HG02759 (cell line): Measurements from ENCODE around the gene LRRC23.
"Not testable (repeated sequence)": the region's sequence is repeated elsewhere in the genome, so short reads cannot be mapped to it uniquely, and the experiment has no call there.

Source experiments
- ATAC-seq: cut with Tn5 transposase; IDR thresholded peaks from one replicate; pipeline ENCODE4 v1.9.1; 2021; ENCODE audit warnings: mild to moderate bottlenecking, moderate library complexity; ENCODE audit not compliant: unreplicated experiment

LRRC23 gene

GRCh38 chr12:6899837-6900519 lies 4.6 kb upstream of the LRRC23 start:
- ATAC-seq = no peak

GRCh38 chr12:6902448-6902847 lies 2.2 kb upstream of the LRRC23 start:
- ATAC-seq = no peak

DNA sequence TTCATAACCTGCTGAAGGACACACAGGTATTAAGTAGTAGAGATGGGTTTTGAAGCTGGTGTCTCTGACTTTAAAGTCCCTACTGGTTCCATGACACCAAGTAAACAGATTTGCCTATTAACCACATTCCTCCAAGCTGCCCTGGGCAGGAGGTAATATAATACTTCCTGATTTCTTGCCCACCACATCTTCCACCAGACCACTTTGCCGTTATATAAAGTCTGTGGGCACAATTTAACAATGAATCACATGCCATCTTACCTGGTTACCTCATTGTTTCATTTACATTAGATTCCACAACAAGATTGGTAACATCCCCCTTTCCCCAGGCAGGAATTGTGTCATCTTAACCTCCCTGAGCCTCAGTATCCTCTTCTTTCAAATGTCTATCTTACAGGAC lies 900 bp upstream of the LRRC23 start:
- ATAC-seq = no peak

GRCh38 chr12:6905414-6906040 lies 905 bp downstream of the LRRC23 start:
- ATAC-seq = no peak

GRCh38 chr12:6908141-6908540 lies 3.5 kb downstream of the LRRC23 start:
- ATAC-seq = not testable (repeated sequence)

DNA sequence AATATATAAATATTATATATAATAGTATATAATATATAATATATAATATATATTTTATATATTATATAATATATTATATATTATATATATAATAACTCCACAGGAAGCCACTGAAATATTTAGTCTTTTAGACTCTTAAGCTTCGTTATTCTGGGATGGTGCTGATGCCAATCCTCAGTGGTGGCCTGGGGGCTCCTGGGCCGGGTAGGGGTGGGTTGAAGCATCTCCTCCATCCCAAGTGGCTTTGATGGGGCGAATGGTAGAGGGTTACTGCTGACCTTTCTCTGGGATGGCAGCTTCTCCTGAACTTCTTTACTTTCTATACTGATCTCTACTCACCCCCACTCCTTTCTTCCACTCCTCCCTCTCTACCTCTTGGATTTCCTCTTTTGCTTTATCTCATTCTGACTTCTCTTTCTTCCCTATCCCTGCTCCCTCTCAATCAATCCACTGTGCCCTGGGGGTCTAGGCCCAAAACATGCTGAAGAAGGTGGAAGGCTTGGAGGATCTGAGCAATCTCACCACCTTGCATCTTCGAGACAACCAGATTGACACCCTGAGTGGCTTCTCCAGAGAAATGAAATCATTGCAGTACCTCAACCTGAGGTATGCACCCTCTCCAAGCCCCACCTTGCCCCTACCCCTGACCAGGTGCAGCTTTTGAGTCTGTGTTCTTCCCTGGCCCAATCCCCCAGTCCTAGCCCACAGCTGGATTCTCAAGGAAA lies 5.0 kb downstream of the LRRC23 start:
- no peak for ATAC-seq

DNA sequence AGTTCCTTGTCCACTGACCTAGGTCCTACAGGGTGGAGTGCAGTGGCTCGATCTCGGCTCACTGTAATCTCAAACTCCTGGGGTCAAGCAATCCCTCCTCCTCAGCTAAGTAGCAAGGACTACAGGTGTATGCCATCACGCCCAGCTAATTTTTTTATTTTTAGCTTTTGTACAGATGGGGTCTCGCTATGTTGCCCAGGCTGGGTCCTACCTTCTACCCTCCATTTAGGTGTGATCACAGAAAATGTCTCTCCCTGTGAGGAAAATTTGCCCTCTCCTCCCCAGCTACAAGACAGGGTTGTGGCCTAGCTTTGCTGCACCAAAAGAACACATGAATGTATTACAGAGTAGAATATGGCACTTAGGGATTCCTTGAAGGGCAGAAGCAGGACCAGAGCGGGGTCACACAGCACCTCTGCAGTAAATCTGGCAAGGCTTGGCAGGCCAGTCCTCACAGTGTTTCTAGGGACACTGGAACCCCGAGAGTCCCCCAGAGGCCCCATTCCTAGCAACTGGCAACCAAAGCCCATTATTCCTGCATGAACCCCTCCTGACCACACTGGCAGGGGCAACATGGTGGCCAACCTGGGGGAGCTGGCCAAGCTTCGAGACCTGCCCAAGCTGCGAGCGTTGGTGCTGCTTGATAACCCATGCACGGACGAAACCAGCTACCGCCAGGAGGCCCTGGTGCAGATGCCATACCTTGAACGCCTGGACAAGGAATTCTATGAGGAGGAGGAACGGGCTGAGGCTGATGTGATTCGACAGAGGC lies 7.7 kb downstream of the LRRC23 start:
- no peak for ATAC-seq

GRCh38 chr12:6914246-6914946 lies 9.8 kb downstream of the LRRC23 start, which contains the start of gene ENO2:
TSS of gene ENO2 (plus strand) at chr12:6914580. CDS start at chr12:6915833, 1,253 bp downstream.
- peak; percentile 79 for ATAC-seq

DNA sequence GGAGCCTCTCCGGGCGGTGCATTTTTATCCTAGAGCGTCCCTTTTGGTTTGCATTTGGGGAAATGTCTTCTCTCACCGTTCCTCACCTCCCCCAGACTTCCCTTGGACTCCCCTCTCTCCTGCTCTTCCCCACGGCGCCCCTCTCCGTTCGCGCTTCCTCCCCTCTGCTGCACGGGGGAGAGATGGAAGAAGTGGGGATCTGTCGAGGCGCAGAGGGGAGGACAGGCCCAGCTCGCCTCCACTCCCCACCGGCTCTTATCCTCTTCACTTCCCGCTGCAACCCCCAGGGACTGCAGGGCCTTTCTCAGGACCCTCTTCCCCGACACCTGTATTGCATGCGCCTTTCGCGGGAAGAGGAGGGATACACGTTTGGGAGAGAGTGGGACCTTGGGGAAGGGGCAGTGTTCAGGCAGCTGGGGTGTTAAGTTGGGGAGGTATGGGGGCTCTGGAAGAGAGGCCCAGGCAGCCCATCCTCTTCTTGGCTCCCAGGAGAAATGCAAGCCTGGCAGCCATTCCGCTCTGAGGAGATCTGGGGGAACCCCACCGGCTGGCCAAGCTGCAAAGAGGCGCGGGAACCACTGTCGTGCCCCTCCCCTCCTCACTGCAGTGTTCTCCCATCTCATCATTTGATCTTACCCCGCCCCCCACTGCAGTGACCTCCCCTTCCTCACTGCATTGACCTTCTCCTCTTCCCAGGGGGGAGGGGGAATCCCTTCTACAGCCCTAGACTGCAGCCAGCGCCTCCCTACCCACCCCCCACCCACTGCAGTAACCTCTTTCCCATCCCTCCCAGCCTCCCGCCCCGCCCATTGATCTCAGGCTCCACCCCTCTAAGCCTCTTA lies 10.5 kb downstream of the LRRC23 start:
- ATAC-seq = no peak

DNA sequence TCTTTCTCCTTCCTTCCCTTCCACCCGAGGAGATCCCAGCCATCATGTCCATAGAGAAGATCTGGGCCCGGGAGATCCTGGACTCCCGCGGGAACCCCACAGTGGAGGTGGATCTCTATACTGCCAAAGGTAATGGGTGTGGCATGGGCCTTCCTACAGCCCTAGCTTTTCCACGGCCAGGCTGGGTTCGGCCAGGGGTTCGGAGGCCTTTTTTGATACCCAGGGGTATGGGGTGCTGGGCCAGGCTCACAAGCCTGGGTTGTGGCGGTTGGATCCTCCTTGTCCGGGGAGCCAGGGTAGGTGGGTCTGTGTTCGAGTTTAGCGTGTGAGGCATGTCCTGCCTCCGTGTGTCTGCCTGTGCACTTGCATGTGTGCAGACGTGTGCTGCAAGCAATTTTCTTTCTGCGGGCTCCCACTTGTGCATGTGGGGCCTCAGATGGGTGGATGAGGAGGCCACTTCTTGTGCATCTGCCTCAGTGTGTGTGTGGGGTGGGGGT lies 11.2 kb downstream of the LRRC23 start:
- ATAC-seq = no peak

DNA sequence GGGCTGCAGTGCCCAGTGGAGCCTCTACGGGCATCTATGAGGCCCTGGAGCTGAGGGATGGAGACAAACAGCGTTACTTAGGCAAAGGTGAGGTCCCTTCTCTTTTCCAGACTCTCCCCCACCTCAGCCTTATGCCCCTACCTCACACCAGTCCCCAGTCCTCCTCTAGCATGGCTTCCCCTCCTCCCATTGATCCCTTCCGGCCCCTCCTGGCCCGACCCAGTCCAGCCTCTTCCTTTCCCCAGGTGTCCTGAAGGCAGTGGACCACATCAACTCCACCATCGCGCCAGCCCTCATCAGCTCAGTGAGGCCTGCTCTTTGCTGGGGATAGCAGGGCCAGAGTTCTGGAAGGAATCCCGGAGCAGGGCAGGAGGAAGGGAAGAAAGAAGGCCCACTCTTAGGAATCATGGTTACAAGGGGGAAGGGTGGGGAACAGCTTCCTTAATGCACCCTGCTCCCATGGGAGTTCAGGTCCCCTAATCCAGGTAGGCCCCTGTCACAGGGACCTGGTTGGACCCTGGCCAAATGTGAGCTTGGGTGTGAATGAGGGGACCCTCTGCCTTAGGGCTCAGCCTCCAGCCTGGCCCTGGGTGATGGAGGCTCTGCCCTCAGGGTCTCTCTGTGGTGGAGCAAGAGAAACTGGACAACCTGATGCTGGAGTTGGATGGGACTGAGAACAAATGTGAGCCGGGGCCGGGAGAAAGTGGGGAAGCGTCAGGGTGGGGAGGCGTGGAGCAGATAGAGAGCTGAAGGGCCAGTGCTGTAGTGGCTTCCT lies 12.0 kb downstream of the LRRC23 start:
- ATAC-seq = no peak

GRCh38 chr12:6917491-6918231 lies 13.0 kb downstream of the LRRC23 start:
- ATAC-seq = no peak

GRCh38 chr12:6919588-6919987 lies 15.0 kb downstream of the LRRC23 start:
- no peak for ATAC-seq

DNA sequence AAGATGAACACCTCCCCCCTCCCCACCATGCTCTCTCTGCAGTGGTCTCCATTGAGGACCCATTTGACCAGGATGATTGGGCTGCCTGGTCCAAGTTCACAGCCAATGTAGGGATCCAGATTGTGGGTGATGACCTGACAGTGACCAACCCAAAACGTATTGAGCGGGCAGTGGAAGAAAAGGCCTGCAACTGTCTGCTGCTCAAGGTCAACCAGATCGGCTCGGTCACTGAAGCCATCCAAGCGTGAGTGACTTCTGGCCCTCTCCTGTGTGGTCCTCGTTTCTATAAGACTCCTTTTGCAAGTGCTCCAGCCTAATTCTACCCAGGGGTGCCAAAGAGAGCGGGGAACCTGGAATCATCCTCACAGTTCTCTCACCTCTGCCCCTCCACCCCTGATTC lies 16.9 kb downstream of the LRRC23 start:
- ATAC-seq = no peak

DNA sequence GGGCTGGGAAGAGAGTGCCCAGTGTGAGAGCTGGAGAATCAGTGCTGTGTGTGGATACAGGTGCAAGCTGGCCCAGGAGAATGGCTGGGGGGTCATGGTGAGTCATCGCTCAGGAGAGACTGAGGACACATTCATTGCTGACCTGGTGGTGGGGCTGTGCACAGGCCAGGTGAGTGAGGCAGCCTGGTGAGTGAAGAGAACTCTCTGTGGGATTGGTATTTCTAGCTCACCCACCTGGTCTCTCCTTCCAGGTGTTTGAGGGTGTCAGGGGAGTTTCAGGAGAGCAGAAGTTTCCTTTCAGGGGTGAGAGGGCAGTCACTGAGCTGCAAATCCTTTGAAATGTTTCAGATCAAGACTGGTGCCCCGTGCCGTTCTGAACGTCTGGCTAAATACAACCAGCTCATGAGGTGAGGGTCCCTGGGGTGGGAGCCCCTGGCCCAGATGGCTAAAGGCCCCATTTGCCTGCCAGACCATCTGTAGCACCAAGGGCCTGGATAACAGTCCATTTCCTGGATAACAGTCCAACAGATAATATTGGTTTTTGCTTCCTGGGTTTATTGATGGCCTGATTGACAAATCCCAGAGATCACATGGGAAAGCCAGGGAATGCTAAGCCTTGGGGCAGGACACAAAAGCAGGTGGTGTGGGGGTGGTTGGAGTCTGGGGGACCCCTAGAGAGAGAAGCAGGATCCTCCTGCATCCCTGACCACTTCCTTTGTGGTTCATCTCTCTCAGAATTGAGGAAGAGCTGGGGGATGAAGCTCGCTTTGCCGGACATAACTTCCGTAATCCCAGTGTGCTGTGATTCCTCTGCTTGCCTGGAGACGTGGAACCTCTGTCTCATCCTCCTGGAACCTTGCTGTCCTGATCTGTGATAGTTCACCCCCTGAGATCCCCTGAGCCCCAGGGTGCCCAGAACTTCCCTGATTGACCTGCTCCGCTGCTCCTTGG lies 17.6 kb downstream of the LRRC23 start:
- peak; percentile 39 for ATAC-seq

DNA sequence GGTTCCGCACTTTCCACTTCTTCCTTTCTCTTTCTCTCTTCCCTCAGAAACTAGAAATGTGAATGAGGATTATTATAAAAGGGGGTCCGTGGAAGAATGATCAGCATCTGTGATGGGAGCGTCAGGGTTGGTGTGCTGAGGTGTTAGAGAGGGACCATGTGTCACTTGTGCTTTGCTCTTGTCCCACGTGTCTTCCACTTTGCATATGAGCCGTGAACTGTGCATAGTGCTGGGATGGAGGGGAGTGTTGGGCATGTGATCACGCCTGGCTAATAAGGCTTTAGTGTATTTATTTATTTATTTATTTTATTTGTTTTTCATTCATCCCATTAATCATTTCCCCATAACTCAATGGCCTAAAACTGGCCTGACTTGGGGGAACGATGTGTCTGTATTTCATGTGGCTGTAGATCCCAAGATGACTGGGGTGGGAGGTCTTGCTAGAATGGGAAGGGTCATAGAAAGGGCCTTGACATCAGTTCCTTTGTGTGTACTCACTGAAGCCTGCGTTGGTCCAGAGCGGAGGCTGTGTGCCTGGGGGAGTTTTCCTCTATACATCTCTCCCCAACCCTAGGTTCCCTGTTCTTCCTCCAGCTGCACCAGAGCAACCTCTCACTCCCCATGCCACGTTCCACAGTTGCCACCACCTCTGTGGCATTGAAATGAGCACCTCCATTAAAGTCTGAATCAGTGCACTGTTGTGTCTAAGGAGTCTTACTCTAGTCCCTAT lies 18.5 kb downstream of the LRRC23 start:
- no peak for ATAC-seq
